HG03060 (cell line): ENCODE results near the gene IL4R.
"Not testable (repeated sequence)": the region's sequence is repeated elsewhere in the genome, so short reads cannot be mapped to it uniquely, and the experiment has no call there.

Source experiments
- ATAC-seq: cut with Tn5 transposase; IDR thresholded peaks from one replicate; pipeline ENCODE4 v1.9.1; 2021; ENCODE audit warnings: low read depth, moderate number of reproducible peaks; ENCODE audit not compliant: unreplicated experiment

The IL4R gene

GRCh38 chr16:27287887-27288286, 25.9 kb upstream of the IL4R start:
- no peak for ATAC-seq

GRCh38 chr16:27288313-27288712, 25.5 kb upstream of the IL4R start:
- ATAC-seq = not testable (repeated sequence)

- ATAC-seq = no peak
Measured at GRCh38 chr16:27289669-27290068, 24.1 kb upstream of the IL4R start.

GRCh38 chr16:27290562-27290961, 23.2 kb upstream of the IL4R start:
- no peak for ATAC-seq

GRCh38 chr16:27291106-27291505, 22.7 kb upstream of the IL4R start:
- no peak for ATAC-seq

- ATAC-seq = no peak
Measured at GRCh38 chr16:27291722-27292240, 22.0 kb upstream of the IL4R start.

GRCh38 chr16:27293343-27293742, 20.4 kb upstream of the IL4R start:
- ATAC-seq = no peak

- ATAC-seq = no peak
Measured at GRCh38 chr16:27298132-27298531, 15.6 kb upstream of the IL4R start.

- no peak for ATAC-seq
Measured at GRCh38 chr16:27301236-27301861, 12.4 kb upstream of the IL4R start.

GRCh38 chr16:27302126-27302525, 11.6 kb upstream of the IL4R start:
- ATAC-seq = no peak

GRCh38 chr16:27303256-27304100, 10.3 kb upstream of the IL4R start:
- no peak for ATAC-seq

- no peak for ATAC-seq
Measured at GRCh38 chr16:27304102-27304501, 9.7 kb upstream of the IL4R start.

- ATAC-seq = no peak
Measured at GRCh38 chr16:27304881-27305745, 8.7 kb upstream of the IL4R start.

GRCh38 chr16:27305839-27306442, 7.8 kb upstream of the IL4R start:
- no peak for ATAC-seq

- no peak for ATAC-seq
Measured at GRCh38 chr16:27308792-27309191, 5.0 kb upstream of the IL4R start.

GRCh38 chr16:27310576-27311447, 3.0 kb upstream of the IL4R start:
- ATAC-seq = no peak

GRCh38 chr16:27311448-27311830, 2.3 kb upstream of the IL4R start:
- ATAC-seq = no peak

GRCh38 chr16:27311897-27312303, 1.9 kb upstream of the IL4R start:
- no peak for ATAC-seq

GRCh38 chr16:27312580-27313421, 973 bp upstream of the IL4R start:
- no peak for ATAC-seq
